HG03196 (cell line): ENCODE data around the gene RAB6B.

Experiments
- ATAC-seq: cut with Tn5 transposase; IDR thresholded peaks from one replicate; pipeline ENCODE4 v1.9.1; 2021; ENCODE audit not compliant: unreplicated experiment

RAB6B gene

DNA sequence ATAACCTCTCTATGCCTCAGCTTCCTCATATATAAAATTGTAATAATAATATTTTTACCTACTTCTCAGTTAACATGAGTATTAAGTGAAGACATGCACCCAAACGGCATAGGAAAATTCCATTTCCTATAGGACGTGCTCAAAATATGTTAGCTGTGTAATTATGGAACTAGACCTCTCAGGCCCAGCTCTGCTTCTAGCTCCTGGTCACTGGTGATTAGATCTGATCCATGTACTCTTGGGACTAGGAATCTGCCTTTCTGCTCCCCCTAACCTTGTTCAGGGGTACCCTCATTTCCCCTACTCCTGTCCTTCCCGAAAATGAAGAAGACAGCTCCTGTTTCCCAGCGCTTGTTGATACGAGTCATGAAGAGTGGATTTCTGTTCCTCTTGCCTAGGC is 119.8 kb downstream of the RAB6B start:
- ATAC-seq, result no peak

DNA sequence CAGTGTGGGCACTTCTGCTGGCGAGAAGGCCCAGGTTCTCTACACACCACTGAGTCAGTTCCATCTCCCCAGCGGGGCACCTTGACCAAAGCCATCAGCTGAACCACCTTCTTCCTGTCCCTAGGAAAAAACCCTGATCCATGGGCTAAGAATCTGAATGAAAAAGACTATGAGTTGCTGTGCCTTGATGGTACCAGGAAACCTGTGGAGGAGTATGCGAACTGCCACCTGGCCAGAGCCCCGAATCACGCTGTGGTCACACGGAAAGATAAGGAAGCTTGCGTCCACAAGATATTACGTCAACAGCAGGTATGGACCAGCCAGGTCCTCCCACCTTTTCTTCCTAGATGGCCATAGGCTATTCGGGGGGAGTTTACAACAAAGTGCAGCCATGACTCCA is 120.4 kb downstream of the RAB6B start:
- ATAC-seq, result no peak
